ENCODE results near the gene ACSL4. TPM values are rescaled to one million over a fixed set of nuclear protein-coding genes. Genes with fewer than 3 reads are reported as not detected.
"Not testable (repeated sequence)": the region's sequence is repeated elsewhere in the genome, so short reads cannot be mapped to it uniquely, and the experiment has no call there.

The ACSL4 gene
- total RNA-seq, 1 donor from 2014 or later: 39.8 TPM

GRCh38 chrX:109658391-109658790 lies 74.7 kb downstream of the ACSL4 start:
- intact Hi-C loops (cut with DNase I): no loop called here
- no peaks in the 10 kb centered on the region for H3K27me3 ChIP-seq
- no peak for DNase-seq (ENCODE audit: extremely low spot score in 2 of 2)
- no peak overlapping the region for H3K27ac ChIP-seq
- H3K36me3 ChIP-seq: no peaks in the 10 kb centered on the region
- no peaks in the 10 kb centered on the region for H3K9me3 ChIP-seq
- H3K4me3 ChIP-seq: no peak overlapping the region
- H3K4me1 ChIP-seq: no peaks in the 10 kb centered on the region
- TF ChIP-seq, protein P1, sequence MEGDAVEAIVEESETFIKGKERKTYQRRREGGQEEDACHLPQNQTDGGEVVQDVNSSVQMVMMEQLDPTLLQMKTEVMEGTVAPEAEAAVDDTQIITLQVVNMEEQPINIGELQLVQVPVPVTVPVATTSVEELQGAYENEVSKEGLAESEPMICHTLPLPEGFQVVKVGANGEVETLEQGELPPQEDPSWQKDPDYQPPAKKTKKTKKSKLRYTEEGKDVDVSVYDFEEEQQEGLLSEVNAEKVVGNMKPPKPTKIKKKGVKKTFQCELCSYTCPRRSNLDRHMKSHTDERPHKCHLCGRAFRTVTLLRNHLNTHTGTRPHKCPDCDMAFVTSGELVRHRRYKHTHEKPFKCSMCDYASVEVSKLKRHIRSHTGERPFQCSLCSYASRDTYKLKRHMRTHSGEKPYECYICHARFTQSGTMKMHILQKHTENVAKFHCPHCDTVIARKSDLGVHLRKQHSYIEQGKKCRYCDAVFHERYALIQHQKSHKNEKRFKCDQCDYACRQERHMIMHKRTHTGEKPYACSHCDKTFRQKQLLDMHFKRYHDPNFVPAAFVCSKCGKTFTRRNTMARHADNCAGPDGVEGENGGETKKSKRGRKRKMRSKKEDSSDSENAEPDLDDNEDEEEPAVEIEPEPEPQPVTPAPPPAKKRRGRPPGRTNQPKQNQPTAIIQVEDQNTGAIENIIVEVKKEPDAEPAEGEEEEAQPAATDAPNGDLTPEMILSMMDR (IDR thresholded peaks at IDR 0.05): no peak
- no peak for TF ChIP-seq POLR2A (IDR thresholded peaks at IDR 0.05)

DNA sequence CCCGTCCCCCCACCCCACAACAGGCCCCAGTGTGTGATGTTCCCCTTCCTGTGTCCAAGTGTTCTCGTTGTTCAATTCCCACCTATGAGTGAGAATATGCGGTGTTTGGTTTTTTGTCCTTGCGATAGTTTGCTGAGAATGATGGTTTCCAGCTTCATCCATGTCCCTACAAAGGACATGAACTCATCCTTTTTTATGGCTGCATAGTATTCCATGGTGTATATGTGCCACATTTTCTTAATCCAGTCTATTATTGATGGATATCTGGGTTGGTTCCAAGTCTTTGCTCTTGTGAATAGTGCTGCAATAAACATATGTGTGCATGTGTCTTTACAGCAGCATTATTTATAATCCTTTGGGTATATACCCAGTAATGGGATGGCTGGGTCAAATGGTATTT lies 75.7 kb downstream of the ACSL4 start:
- H3K4me1 ChIP-seq; H3K27me3 ChIP-seq; H3K36me3 ChIP-seq; H3K9me3 ChIP-seq; intact Hi-C loops (cut with DNase I); DNase-seq (ENCODE audit: extremely low spot score in 2 of 2); H3K4me3 ChIP-seq; H3K27ac ChIP-seq: not testable (repeated sequence)

- TF ChIP-seq, protein P1 (IDR thresholded peaks at IDR 0.05): no peak
- TF ChIP-seq POLR2A (IDR thresholded peaks at IDR 0.05) (no peak), POLR2AphosphoS5 (IDR thresholded peaks at IDR 0.05; ENCODE audit: insufficient read depth in 1 of 2, low read depth in 1 of 2) (no peak)
- no peak for DNase-seq (ENCODE audit: extremely low spot score in 2 of 2)
- Histone ChIP-seq H3K4me1 (no peaks in the 10 kb centered on the region), H3K36me3 (no peaks in the 10 kb centered on the region), H3K9me3 (no peaks in the 10 kb centered on the region), H3K27me3 (no peaks in the 10 kb centered on the region), H3K27ac (no peak overlapping the region), H3K4me3 (no peak overlapping the region)
- intact Hi-C loops (cut with DNase I): no loop called here
These were observed 76.3 kb downstream of the ACSL4 start for GRCh38 chrX:109656774-109657173.

- no peaks in the 10 kb centered on the region for H3K27me3 ChIP-seq
- H3K4me1 ChIP-seq: no peaks in the 10 kb centered on the region
- intact Hi-C loops (cut with DNase I): no loop called here
- H3K36me3 ChIP-seq: no peaks in the 10 kb centered on the region
- H3K4me3 ChIP-seq: no peak overlapping the region
- no peak for TF ChIP-seq POLR2AphosphoS5 (IDR thresholded peaks at IDR 0.05; ENCODE audit: insufficient read depth in 1 of 2, low read depth in 1 of 2)
- TF ChIP-seq, protein P1 (IDR thresholded peaks at IDR 0.05): no peak
- TF ChIP-seq POLR2A (IDR thresholded peaks at IDR 0.05): no peak
- no peak for DNase-seq (ENCODE audit: extremely low spot score in 2 of 2)
- no peaks in the 10 kb centered on the region for H3K9me3 ChIP-seq
- no peak overlapping the region for H3K27ac ChIP-seq
These were observed 77.4 kb downstream of the ACSL4 start for GRCh38 chrX:109655502-109656201.

- H3K36me3 ChIP-seq: no peaks in the 10 kb centered on the region
- H3K9me3 ChIP-seq: no peaks in the 10 kb centered on the region
- no peak overlapping the region for H3K4me3 ChIP-seq
- no peaks in the 10 kb centered on the region for H3K4me1 ChIP-seq
- TF ChIP-seq POLR2A (IDR thresholded peaks at IDR 0.05): no peak
- no peak for TF ChIP-seq POLR2AphosphoS5 (IDR thresholded peaks at IDR 0.05; ENCODE audit: insufficient read depth in 1 of 2, low read depth in 1 of 2)
- TF ChIP-seq, protein P1 (IDR thresholded peaks at IDR 0.05): no peak
- intact Hi-C loops (cut with DNase I): no loop called here
- no peak for DNase-seq (ENCODE audit: extremely low spot score in 2 of 2)
- H3K27ac ChIP-seq: no peak overlapping the region
- H3K27me3 ChIP-seq: no peaks in the 10 kb centered on the region
These were observed 78.4 kb downstream of the ACSL4 start for GRCh38 chrX:109654516-109655109.

GRCh38 chrX:109644671-109645070 lies 88.4 kb downstream of the ACSL4 start:
- H3K9me3 ChIP-seq; H3K4me1 ChIP-seq; H3K27ac ChIP-seq; H3K36me3 ChIP-seq; H3K27me3 ChIP-seq; intact Hi-C loops (cut with DNase I); DNase-seq (ENCODE audit: extremely low spot score in 2 of 2); H3K4me3 ChIP-seq: not testable (repeated sequence)

All from vagina (tissue), 2 donors.